Pulmonary artery endothelial cell (primary cell): ENCODE measurements around the gene FDXR. TPM values are rescaled to one million over a fixed set of nuclear protein-coding genes. Genes with fewer than 3 reads are reported as not detected.

Experiments used
- DNase-seq: peaks from one replicate; pipeline ENCODE4 v3.0.0-alpha.2; 2011; ENCODE audit warnings: low read depth, low spot score
- total RNA-seq: library from RNA; depleted of rRNA; stranded (reverse); fragments of >200 nt; gene quantifications from 2 replicates; pipeline ENCODE4 v1.2.3, GENCODE V29; 2014

The FDXR gene
- total RNA-seq, 1 donor from 2014 or later = 64.9 TPM

- DNase-seq = no peak
Measured at GRCh38 chr17:74858672-74859458, 13.9 kb downstream of the FDXR start.

GRCh38 chr17:74857191-74857590 lies 15.6 kb downstream of the FDXR start:
- DNase-seq = no peak

DNA sequence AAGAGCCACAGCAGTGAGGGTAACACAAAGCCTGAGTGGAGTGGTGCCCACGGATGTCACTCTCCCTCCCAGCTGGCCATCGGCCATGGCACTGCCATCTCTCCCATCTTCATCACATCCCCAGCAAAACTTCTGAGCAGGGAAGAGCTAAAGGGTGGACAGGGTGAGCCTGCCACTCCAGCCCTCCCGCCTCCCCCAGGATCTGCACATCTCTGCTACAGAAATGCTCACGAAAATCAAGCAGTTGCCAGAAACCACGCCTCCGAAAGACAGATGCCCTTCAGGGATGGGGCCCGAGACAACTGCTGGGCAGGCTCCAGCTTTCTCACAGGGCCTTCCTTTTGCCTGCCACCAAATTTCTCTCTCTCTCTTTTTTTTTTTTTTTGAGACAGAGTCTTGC lies 16.7 kb downstream of the FDXR start:
- DNase-seq = no peak

DNA sequence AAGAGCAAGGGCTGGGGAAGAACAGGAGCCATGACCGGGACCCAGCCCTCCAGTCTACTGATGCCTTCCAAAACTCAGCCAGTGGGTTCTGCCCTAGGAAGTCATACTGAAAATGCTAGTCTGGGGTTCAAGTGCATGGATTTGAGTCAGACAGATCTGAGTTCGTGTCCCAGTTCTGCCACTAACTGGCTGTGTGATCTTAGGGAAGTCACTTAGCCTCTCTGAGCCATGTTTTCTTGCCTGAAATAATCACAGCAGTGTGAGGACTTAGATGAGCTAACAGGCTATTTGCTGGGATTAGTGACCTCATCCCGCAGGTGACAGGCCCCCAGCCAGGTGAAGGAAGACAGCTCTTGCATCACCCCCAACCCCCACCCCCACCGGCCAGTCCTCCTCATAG lies 17.5 kb downstream of the FDXR start:
- DNase-seq = no peak

DNA sequence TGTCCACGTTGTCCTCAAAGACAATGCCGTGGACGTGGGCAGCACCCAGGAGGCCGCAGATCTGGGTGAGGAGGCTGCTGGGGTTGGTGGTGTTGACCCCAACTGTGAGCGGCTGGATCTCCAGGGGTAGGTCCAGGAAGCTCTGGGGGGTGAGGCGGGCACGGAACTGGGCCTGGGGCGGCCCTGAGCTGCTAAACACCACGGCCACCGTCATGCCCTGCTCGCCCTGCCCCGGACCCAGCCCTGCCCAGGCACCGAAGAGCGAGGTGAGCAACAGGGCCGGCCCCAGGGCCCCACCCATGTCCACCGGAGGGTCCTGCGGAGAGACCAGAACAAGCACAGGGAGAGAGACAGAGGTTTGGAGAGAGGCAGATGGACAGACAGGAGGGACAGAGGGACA lies 18.0 kb downstream of the FDXR start:
- no peak for DNase-seq

GRCh38 chr17:74853669-74854068 lies 19.1 kb downstream of the FDXR start:
- DNase-seq = no peak

DNA sequence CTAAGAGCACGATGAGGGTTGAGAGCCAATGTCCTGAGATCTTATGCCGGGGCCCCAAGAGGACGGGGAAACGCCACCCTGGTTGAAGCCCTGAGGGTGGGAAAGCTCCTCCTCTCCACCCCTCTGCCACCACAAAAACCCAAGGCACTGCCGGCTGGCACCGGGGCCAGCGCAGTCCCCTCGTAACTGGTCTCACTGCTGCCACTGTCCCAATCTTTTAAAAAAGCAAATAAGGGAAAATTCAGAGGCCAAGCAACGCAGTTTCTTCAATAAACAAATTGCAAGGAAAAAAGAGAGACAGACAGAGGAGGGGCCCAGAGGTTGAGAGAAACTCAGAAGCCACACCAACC lies 19.8 kb downstream of the FDXR start:
- no peak for DNase-seq

- DNase-seq = no peak
Measured at GRCh38 chr17:74852237-74853047, 20.4 kb downstream of the FDXR start.

- no peak for DNase-seq
Measured at GRCh38 chr17:74851612-74852236, 21.1 kb downstream of the FDXR start.

GRCh38 chr17:74850914-74851313 lies 21.9 kb downstream of the FDXR start:
- no peak for DNase-seq

DNA sequence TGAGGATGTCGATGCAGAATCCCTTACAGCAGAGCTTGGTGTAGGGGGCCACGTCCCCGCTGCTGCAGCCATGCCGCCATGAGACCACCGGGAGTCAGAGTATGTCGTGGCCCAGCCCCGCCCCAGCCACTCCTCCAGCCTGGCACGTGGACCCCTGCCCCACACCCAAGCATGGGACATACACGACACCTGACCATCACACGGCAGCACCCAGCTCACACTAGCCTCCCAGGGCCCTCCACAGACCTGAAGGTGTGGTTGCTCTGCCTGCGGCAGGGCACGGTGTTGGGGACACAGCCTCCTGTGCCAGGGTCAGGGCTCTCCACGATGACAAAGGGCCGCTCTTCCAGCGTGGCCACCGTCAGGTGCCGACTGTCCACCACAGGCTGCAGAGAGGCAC lies 22.5 kb downstream of the FDXR start:
- DNase-seq = no peak

- no peak for DNase-seq
Measured at GRCh38 chr17:74848656-74849399, 24.0 kb downstream of the FDXR start.

DNA sequence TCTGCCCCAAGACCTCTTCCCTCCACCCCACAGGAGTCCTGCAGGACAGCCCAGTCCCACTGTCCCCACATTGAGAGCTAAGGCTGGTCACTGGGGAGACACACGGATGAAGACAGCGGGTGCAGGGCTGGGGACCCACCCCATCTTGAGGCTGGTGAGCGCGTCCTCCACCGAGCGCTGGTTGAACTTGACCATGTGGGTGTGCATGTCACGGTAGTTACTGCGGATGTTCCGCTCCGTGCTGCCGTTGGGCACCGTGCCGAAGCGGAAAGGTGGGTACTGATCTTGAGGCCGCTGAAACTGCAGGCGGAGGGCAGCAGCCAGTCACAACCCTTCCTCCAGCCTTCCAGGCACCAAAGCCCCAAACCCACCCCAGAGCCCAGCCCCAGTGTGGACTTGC lies 26.2 kb downstream of the FDXR start:
- DNase-seq = no peak

DNA sequence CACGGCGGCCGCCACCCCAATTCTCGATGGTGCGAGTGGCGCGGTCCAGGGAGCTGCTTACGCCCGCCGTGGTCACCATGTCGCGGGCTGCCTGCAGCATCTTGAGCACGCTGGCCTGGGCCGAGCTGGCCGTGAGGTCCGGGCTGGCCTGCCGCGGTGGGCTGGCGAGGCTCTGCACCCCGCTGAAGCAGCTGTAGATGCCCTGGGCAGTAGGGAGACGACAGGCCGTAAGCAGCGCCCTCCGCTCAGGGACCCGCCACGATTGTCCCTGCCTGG lies 29.5 kb downstream of the FDXR start:
- DNase-seq = no peak

GRCh38 chr17:74842599-74843351 lies 30.0 kb downstream of the FDXR start:
- DNase-seq = no peak

GRCh38 chr17:74842146-74842598 lies 30.6 kb downstream of the FDXR start:
- no peak for DNase-seq

DNA sequence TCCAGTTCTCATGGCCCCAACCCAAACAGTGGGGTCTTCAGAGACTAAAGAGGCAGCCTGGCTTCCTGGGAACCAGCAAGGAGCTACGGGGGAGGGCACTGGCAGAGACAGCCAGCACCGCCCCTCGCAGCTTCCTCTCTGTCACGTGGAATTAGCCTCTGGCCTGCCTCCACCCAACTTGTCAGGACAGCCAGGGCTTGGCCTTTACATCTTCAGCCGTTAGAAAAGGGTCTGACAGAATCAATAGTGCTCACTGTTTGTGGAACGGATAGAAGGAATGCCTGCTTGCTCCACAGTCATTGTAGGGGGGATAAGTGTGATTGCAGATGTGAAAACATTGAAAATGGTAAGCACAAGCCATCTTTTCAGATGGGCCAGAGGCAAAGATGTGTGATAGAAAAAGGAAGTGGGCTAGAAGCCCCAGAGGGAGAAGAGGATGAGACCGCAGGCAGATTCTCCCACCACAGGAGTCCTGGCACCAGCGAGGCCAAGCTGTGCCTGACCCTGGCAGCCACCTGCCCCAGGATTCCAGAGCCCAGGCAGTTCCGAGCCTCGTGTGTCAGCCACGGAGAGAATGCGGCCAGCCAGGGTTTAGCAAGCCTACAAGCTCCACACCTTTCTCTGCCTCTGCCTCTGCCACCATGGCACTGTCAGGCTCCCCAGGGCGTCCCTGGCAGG lies 31.7 kb downstream of the FDXR start:
- DNase-seq = no peak

DNA sequence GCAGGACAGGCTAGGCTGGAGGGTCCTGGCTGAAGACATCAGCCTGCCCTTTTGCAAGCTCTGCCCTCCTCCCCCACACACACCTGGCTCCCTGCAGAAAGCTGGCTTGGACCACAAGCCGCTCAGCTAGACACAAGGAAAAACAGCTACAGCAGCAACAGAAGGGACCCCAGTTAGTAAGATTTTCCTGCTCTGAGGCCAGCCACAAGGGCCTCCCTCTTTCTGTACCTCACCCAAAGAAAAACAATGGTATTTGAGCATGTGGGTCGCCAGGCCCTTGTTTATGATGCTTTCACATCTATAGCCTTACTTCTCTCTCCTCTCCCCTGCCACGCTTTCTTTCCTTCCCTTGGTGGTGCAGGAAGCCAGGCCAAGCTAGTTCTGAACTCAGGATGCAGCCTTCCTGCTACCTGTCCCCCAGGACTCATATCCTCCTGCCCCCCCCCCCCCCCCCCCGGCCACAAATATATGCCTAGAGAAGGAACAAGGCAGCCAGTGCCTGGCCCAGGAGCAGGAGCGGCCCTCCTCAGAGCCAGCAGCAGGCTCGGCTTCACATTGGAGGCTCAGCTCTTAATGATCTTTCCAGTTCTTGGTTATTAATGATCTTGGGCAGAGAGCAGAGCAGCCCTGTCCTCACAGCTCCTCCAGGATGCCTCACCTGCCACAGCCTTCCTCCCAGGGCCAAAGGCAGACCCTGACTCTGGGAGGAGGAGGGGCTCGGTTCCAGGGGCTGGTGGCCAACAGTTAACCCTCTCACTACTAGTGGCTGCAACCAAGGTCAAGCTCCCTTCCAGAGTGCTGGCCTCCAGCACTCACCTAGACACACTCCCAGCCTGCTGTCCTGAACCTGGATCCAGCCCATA lies 32.6 kb downstream of the FDXR start:
- DNase-seq = no peak

- no peak for DNase-seq
Measured at GRCh38 chr17:74838274-74838673, 34.5 kb downstream of the FDXR start.
